Measurements from ENCODE around the gene MAVS. TPM values are rescaled to one million over a fixed set of nuclear protein-coding genes. Genes with fewer than 3 reads are reported as not detected.
"Not testable (repeated sequence)": the region's sequence is repeated elsewhere in the genome, so short reads cannot be mapped to it uniquely, and the experiment has no call there.

MAVS gene
- total and polyA plus RNA-seq, 5 donors = 28.5 to 32.6 (median 30.0) TPM

DNA sequence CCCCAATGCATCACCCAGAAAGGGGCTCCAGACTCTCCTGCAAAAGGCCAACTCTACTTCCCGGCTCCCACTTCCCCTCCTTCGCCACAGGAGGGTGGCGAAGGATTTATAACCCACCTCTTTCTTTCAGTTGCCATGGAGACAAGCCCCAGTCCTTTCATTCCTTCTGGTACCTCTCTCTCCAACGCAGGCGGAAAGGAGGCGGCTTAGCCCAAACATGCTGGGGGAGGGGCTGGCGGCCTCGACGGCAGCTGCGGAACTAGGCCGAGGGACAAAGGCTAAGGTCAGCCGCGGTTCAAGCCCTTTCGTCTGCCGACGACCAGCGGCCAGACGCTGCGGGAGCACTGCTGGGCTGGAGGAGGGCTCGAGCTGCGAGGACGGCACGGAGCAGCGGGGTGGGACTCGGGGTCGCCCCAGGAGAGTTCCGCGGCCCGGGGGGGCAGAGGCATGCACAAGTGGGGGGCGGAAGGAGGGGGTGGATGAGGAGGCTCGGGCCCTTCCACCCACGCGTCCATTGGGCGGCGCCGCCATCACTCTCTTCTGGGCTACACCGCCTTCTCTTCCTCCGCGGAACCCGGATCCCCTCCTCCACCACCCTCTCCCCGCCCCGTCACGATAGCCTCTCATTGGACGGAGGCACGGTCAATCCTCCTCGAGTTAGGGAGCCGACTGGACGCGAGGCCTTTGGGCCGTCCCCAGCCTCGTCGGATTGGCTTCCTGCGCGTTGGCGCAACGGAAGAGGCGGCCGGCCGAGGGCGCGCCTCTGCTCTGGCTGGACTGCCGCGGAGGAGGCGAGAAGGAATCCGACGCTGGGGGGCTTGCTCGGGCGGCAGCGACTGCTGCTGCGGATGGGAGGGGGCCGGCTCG is 42.2 kb downstream of the MAVS start, which contains the start of gene PANK2:
TSS of gene PANK2 (plus strand) at position 766 of the 867 bp plus-strand sequence.
- DNase-seq (peak; percentile 100), ATAC-seq (peak; percentile 98 to 99)
- Histone ChIP-seq H3K4me3 (ENCODE audit: low read length) (peak within 1 kb of the TSS; percentile 75), H3K27ac (ENCODE audit: low read length) (peak within 1 kb of the TSS; percentile 91), H3K4me1 (ENCODE audit: control insufficient read depth, insufficient read depth, low read length) (peaks cover 2% of the 10 kb centered on the region), H3K27me3 (ENCODE audit: control insufficient read depth, insufficient read depth) (no peaks in the 10 kb centered on the region), H3K9me3 (ENCODE audit: control insufficient read depth, low read length) (no peaks in the 10 kb centered on the region)
- intact Hi-C loops (cut with DNase I) = loop anchor here in 3 of 4 donors (5.0 to 10.0 kb wide), 3 partner anchors 126 to 196 kb away; partner anchors contain the start of gene RNF24 (in 1 of the 3)
- WGBS = under 1% methylated on average over 71 of the region's 72 CpGs

DNA sequence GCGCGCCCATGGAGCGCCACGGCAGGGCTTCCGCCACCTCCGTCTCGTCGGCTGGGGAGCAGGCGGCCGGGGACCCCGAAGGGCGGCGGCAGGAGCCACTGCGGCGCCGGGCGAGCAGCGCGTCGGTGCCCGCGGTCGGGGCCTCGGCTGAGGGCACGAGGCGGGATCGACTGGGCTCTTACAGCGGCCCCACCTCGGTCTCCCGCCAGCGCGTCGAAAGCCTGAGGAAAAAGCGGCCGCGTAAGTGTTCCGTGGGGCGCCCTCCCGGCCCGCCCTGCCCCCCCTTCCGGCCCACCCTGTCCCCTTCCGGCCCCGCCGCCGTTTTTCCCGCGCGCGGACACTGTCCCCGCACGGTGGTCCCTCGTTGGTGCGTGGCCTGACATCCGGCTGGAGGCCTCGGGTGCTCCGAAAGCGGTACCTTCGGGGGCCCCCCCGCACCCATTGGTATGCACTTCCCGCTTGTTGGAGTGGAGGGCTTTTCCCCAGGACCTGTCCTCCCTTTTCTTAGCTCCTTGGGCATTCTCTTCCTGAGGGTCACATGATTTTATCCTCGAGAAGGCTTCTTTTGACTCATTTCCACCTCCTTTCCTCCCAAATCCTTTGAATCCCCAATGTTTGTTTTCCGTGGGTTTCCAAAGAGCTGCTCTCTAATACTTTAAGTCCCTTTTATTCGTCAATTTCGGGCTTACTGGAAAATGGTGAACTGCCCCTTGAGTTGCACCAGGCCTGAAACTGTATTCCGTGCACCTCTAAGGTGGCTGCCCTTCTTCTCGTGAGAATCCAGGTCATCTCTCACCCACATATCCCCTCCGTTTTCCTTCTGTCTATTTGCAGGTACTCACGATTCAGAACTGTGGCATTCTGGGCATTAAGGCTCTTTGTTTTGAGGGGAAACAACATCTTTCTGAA is 43.1 kb downstream of the MAVS start:
- no peaks in the 10 kb centered on the region for H3K9me3 ChIP-seq (ENCODE audit: control insufficient read depth, low read length)
- peak overlapping the region; percentile 75 for H3K4me3 ChIP-seq (ENCODE audit: low read length)
- no peaks in the 10 kb centered on the region for H3K27me3 ChIP-seq (ENCODE audit: control insufficient read depth, insufficient read depth)
- under 1% methylated on average over 68 of the region's 68 CpGs for WGBS
- H3K27ac ChIP-seq (ENCODE audit: low read length) = peak overlapping the region; percentile 90
- intact Hi-C loops (cut with DNase I) = loop anchor here in 3 of 4 donors (5.0 to 10.0 kb wide), 3 partner anchors 125 to 195 kb away; partner anchors contain the start of gene RNF24 (in 2 of the 3)
- H3K4me1 ChIP-seq (ENCODE audit: control insufficient read depth, insufficient read depth, low read length) = peaks cover 2% of the 10 kb centered on the region
- DNase-seq (peak; percentile 47 to 79 (median 73)), ATAC-seq (peak; percentile 2 to 8)

DNA sequence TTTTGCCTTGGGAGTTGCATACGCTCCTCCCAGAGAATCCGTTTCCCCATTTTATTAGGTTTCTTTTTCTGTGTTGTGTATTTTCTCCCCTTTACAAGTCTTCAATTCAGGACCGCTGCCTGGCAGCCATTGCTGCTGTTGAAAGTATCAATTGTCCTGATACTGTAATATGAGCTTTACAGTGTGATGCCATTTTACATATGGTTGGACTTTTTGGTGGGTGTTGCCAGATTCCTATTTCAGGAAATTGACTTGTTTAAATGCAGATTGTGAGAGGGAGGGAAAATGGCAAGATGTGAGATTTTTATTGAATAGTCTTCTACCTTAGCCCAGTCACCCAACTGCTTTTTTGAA is 43.7 kb downstream of the MAVS start:
- H3K27ac ChIP-seq (ENCODE audit: low read length) = peak overlapping the region; percentile 68
- no peaks in the 10 kb centered on the region for H3K27me3 ChIP-seq (ENCODE audit: control insufficient read depth, insufficient read depth)
- WGBS = 2% methylated on average over 3 of the region's 3 CpGs
- DNase-seq = no peak
- intact Hi-C loops (cut with DNase I) = loop anchor here in 1 of 4 donors (10.0 kb wide), 1 partner anchor 124 kb away; the partner anchor contains the start of gene RNF24
- peaks cover 4% of the 10 kb centered on the region for H3K4me1 ChIP-seq (ENCODE audit: control insufficient read depth, insufficient read depth, low read length)
- peak overlapping the region; percentile 75 for H3K4me3 ChIP-seq (ENCODE audit: low read length)
- H3K9me3 ChIP-seq (ENCODE audit: control insufficient read depth, low read length) = no peaks in the 10 kb centered on the region
- ATAC-seq = no peak

DNA sequence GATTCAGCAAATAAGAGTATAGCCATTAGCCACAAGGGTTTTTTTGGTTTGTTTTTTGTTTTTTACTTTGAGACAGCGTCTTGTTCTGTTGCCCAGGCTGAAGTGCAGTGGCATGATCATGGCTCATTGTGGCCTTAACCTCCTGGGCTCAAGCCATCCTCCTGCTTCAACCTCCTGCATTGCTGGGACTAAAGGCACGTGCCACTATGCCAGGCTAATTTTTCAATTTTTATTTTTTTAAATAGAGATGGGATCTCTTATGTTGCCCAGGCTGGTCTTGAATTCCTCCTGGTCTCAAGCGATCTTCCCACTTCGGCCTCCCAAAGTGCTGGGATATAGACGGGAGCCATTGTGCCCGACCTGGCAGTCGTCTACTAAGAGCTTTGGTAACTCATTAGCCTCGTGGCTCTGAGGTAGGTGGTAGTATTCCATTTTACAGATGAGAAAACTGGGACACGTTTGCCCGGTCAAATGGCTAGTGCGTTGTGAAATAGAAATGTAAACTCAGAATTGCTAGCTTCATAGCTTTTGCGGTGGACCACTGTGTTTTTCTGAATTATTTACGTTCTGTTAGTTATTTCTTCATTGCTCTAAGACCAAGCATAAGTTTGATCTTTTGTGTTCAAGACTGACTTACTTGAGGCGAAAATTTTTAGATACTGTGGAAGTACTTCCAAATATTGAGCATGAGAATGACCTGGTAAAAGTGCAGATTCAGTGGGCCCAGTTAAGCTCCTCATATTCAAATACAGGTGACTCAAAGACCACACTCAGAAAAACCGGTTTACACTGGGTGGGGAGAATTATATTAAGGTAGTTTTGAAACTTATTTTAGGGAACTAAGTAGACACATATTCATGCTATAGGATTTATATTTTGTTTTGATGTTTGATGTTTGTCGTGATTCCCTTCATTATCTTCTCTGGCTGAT is 44.6 kb downstream of the MAVS start:
- intact Hi-C loops (cut with DNase I) = loop anchor here in 1 of 4 donors (10.0 kb wide), 1 partner anchor 124 kb away; the partner anchor contains the start of gene RNF24

DNA sequence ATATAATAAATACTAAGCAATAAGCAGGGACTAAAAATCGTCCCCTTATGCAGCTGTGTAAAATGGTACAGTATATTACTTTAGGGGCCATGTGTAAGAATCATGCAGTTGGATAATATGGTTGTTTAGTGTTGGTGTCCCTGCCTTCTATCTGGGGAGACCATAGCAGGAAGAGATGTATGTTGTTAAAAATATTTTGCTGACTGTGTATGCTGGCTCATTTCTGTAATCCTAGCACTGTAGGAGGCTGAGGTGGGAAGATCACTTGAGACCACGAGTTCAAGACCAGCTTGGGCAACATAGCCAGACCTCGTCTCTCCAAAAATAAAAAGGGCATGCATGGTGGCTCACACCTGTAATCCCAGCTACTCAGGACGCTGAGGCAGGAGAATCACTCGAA is 48.2 kb downstream of the MAVS start:
- Histone ChIP-seq H3K4me1 (ENCODE audit: control insufficient read depth, insufficient read depth, low read length) (peaks cover 15% of the 10 kb centered on the region), H3K27me3 (ENCODE audit: control insufficient read depth, insufficient read depth) (no peaks in the 10 kb centered on the region), H3K27ac (ENCODE audit: low read length) (no peak overlapping the region), H3K9me3 (ENCODE audit: control insufficient read depth, low read length) (no peaks in the 10 kb centered on the region), H3K4me3 (ENCODE audit: low read length) (no peak overlapping the region)
- ATAC-seq (no peak), DNase-seq (no peak)
- intact Hi-C loops (cut with DNase I) = loop anchor here in 1 of 4 donors (10.0 kb wide), 1 partner anchor 120 kb away; the partner anchor contains the start of gene RNF24
- WGBS = 78% methylated on average over 5 of the region's 5 CpGs

More for the DNA sequence above, 44.6 kb downstream of the MAVS start:
- DNase-seq = no peak
- H3K9me3 ChIP-seq (ENCODE audit: control insufficient read depth, low read length) = no peaks in the 10 kb centered on the region
- 39% methylated on average over 16 of the region's 16 CpGs for WGBS
- peak overlapping the region; percentile 75 for H3K4me3 ChIP-seq (ENCODE audit: low read length)
- peaks cover 5% of the 10 kb centered on the region for H3K4me1 ChIP-seq (ENCODE audit: control insufficient read depth, insufficient read depth, low read length)
- H3K27ac ChIP-seq (ENCODE audit: low read length) = no peak overlapping the region
- ATAC-seq = no peak
- H3K27me3 ChIP-seq (ENCODE audit: control insufficient read depth, insufficient read depth) = no peaks in the 10 kb centered on the region

DNA sequence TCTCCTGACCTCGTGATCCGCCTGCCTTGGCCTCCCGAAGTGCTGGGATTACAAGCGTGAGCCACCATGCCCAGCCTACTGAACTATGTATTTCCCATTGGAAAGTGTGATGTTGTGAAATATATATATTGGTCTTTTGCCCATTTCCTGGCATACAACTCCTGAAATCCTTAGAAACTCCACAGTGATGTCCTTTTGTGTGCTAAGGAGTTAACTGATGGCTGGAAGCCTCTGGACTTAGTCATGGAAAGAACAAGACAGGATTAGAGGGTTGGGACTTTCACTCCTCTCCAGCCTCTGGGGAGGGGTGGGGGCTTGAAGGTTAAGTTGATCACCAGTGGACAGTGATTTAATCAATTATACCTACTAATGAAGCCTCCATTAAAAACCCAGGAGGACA is 49.7 kb downstream of the MAVS start:
- Histone ChIP-seq H3K27me3 (ENCODE audit: control insufficient read depth, insufficient read depth) (no peaks in the 10 kb centered on the region), H3K4me3 (ENCODE audit: low read length) (no peak overlapping the region), H3K9me3 (ENCODE audit: control insufficient read depth, low read length) (no peaks in the 10 kb centered on the region), H3K4me1 (ENCODE audit: control insufficient read depth, insufficient read depth, low read length) (peaks cover 15% of the 10 kb centered on the region), H3K27ac (ENCODE audit: low read length) (no peak overlapping the region)
- ATAC-seq (peak in 1 of 2 donors; percentile 74), DNase-seq (no peak)
- intact Hi-C loops (cut with DNase I) = loop anchor here in 1 of 4 donors (10.0 kb wide), 1 partner anchor 118 kb away; the partner anchor contains the start of gene RNF24
- WGBS = 65% methylated on average over 4 of the region's 4 CpGs

DNA sequence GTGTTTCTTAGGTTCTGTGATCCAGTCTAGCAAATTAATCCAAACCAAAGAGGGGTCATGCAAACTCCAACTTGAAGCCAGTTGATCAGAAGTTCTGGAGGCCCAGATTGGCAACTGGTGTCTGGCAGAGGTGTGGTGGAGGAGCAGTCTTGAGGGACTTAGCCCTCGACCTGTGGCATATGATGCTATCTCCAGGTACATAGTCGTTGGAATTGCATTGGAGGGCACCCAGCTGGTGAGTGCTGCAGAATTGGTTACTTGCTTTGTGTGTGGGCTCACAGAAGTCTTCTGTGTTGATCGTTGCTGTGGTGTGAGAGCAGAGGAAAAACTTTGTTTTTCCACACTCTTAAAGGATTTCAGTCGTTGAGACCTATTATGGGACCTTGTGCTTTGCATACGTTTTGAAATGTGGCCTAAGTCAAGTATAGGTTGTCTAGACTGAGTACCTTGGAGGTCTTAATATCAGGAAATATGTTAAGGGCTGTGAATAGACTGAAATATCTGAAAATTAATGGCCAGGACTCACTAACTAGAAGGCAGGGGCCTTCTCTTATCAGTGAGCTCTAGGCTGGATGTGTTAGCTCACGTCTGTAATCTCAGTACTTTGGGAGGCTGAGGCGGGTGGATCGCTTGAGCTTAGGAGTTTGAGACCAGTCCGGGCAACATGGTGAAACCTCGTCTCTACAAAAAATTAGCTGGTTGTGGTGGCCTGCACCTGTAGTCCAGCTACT is 50.4 kb downstream of the MAVS start:
- intact Hi-C loops (cut with DNase I) = loop anchor here in 1 of 4 donors (10.0 kb wide), 1 partner anchor 118 kb away; the partner anchor contains the start of gene RNF24
- 48% methylated on average over 10 of the region's 10 CpGs for WGBS
- Histone ChIP-seq H3K27me3 (ENCODE audit: control insufficient read depth, insufficient read depth) (no peaks in the 10 kb centered on the region), H3K9me3 (ENCODE audit: control insufficient read depth, low read length) (no peaks in the 10 kb centered on the region), H3K4me1 (ENCODE audit: control insufficient read depth, insufficient read depth, low read length) (peaks cover 15% of the 10 kb centered on the region), H3K4me3 (ENCODE audit: low read length) (no peak overlapping the region), H3K27ac (ENCODE audit: low read length) (peak overlapping the region; percentile 8)
- ATAC-seq = no peak
- no peak for DNase-seq

DNA sequence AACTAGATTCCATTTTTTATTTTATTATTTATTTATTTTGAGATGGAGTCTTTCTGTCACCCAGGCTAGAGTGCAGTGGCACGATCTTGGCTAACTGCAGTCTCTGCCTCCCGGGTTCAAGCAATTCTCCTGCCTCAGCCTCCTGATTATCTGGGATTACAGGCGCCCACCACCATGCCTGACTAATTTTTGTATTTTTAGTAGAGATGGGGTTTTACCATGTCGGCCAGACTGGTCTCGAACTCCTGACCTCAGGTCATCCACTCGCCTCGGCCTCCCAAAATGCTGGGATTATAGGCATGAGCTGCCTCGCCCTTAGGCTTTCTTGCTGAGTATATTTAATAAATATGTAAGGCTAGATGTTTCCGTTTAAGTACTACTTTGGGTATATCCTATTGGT is 51.5 kb downstream of the MAVS start:
- H3K9me3 ChIP-seq (ENCODE audit: control insufficient read depth, low read length); H3K27me3 ChIP-seq (ENCODE audit: control insufficient read depth, insufficient read depth); H3K27ac ChIP-seq (ENCODE audit: low read length); H3K4me3 ChIP-seq (ENCODE audit: low read length); DNase-seq; ATAC-seq: not testable (repeated sequence)
- H3K4me1 ChIP-seq (ENCODE audit: control insufficient read depth, insufficient read depth, low read length) = peaks cover 15% of the 10 kb centered on the region
- WGBS = 81% methylated on average over 9 of the region's 9 CpGs
- intact Hi-C loops (cut with DNase I) = loop anchor here in 1 of 4 donors (10.0 kb wide), 1 partner anchor 117 kb away; the partner anchor contains the start of gene RNF24

DNA sequence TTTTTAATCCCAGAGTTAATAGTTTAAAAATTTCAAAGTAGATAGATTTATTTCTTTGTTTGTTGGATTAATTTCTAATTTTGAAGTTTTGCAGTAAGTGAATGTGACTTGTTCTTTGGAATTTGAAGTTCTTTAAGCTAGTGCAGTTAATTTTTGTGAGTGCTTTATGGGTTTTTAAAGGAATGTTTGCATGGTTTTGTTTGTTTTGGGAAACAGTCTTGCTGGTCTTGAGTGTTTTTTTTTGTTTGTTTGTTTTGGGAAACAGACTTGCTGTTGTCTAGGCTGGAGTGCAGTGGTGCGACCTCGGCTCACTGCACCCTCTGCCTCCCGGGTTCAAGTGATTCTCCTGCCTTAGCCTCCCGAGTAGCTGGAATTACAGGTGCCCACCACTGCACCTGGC is 52.0 kb downstream of the MAVS start:
- DNase-seq (no peak), ATAC-seq (no peak)
- Histone ChIP-seq H3K27ac (ENCODE audit: low read length) (no peak overlapping the region), H3K4me1 (ENCODE audit: control insufficient read depth, insufficient read depth, low read length) (peaks cover 15% of the 10 kb centered on the region), H3K9me3 (ENCODE audit: control insufficient read depth, low read length) (no peaks in the 10 kb centered on the region), H3K27me3 (ENCODE audit: control insufficient read depth, insufficient read depth) (no peaks in the 10 kb centered on the region), H3K4me3 (ENCODE audit: low read length) (no peak overlapping the region)
- WGBS = 63% methylated on average over 4 of the region's 4 CpGs
- intact Hi-C loops (cut with DNase I) = loop anchor here in 1 of 4 donors (10.0 kb wide), 1 partner anchor 116 kb away; the partner anchor contains the start of gene RNF24

Measured in right cardiac atrium (tissue), 5 donors.